K562 (cell line): Measurements from ENCODE around the gene GDF11. TPM values are rescaled to one million over a fixed set of nuclear protein-coding genes. Genes with fewer than 3 reads are reported as not detected.

Experiments used
- ARHGAP35 ChIP-seq: fragments of 450-650 bp; IDR thresholded peaks from 2 replicates; pipeline ENCODE4 v1.6.1; 2018; ENCODE audit not compliant: partially characterized antibody
- ARID2 ChIP-seq: fragments of 450-650 bp; IDR thresholded peaks from 2 replicates; pipeline ENCODE4 v1.6.1; 2017; ENCODE audit warnings: antibody characterized with exemption, mild to moderate bottlenecking
- CBX3 ChIP-seq, 2 experiments: IDR thresholded peaks; 1 replicate in 1 of 2; 2 replicates in 1 of 2; pipeline ENCODE4 v1.6.1; 2012; ENCODE audit warnings: inconsistent platforms in 2 of 2, low read length in 2 of 2, borderline replicate concordance in 1 of 2, control low read depth in 1 of 2
- EP300 ChIP-seq: IDR thresholded peaks from 2 replicates; pipeline ENCODE4 v1.6.1; 2012; ENCODE audit warnings: low read length, improper control_type of control experiment
- ETV5 ChIP-seq: sonication (generic); formaldehyde crosslinking; IDR thresholded peaks from 2 replicates; pipeline ENCODE4 v1.4.0; 2020; ENCODE audit warnings: low read depth, mild to moderate bottlenecking, missing genetic modification reagents
- GABPA ChIP-seq: fragments of 200-800 bp; sonication (Bioruptor generic); conservative IDR thresholded peaks from 2 replicates; pipeline ENCODE4 v1.6.1; 2016; ENCODE audit warnings: low read depth, missing genetic modification characterization, missing compliant biosample characterization
- GATA2 ChIP-seq: sonication (generic); formaldehyde crosslinking; IDR thresholded peaks from 2 replicates; pipeline ENCODE4 v1.4.0; 2020; ENCODE audit warnings: mild to moderate bottlenecking, missing genetic modification reagents
- HDAC8 ChIP-seq: fragments of 450-650 bp; IDR thresholded peaks from 2 replicates; pipeline ENCODE4 v1.6.1; 2016; ENCODE audit warnings: mild to moderate bottlenecking, missing genetic modification characterization, moderate library complexity, missing compliant biosample characterization
- HDGF ChIP-seq: fragments of 450-650 bp; IDR thresholded peaks from 2 replicates; pipeline ENCODE4 v1.6.1; 2016
- NBN ChIP-seq: fragments of 450-650 bp; IDR thresholded peaks from 2 replicates; pipeline ENCODE4 v1.6.1; 2016; ENCODE audit warnings: low read depth, mild to moderate bottlenecking
- NCOR1 ChIP-seq: fragments of 450-650 bp; IDR thresholded peaks from 2 replicates; pipeline ENCODE4 v1.6.1; 2016; ENCODE audit warnings: mild to moderate bottlenecking, moderate library complexity
- NR2F6 ChIP-seq: fragments of 450-650 bp; formaldehyde crosslinking; IDR thresholded peaks from 2 replicates; pipeline ENCODE4 v1.4.0; 2020; ENCODE audit warnings: mild to moderate bottlenecking
- POLR2AphosphoS5 ChIP-seq: IDR thresholded peaks from 2 replicates; pipeline ENCODE4 v1.6.1; 2011; ENCODE audit warnings: mild to moderate bottlenecking, low read depth, low read length, moderate library complexity; ENCODE audit not compliant: control insufficient read depth, insufficient read depth
- PYGO2 ChIP-seq: fragments of 450-650 bp; IDR thresholded peaks from 2 replicates; pipeline ENCODE4 v1.6.1; 2016; ENCODE audit warnings: mild to moderate bottlenecking, missing genetic modification characterization, moderate library complexity, missing compliant biosample characterization
- YBX1 ChIP-seq: fragments of 450-650 bp; IDR thresholded peaks from 2 replicates; pipeline ENCODE4 v1.7.1; 2016; ENCODE audit warnings: mild to moderate bottlenecking
- ZNF436 ChIP-seq: fragments of 250-450, 450-650 bp; sonication (Bioruptor Pico); formaldehyde crosslinking; IDR thresholded peaks from 2 replicates; pipeline ENCODE4 v1.7.0; 2020; ENCODE audit warnings: mild to moderate bottlenecking
- ZNF699 ChIP-seq: fragments of 250-450 bp; sonication (Bioruptor Pico); IDR thresholded peaks from 2 replicates; pipeline ENCODE4 v1.8.0; 2021; ENCODE audit warnings: mild to moderate bottlenecking, moderate library complexity; ENCODE audit not compliant: insufficient replicate concordance
- polyA plus RNA-seq, 8 experiments: library from polyadenylated mRNA; depleted of rRNA in 4 of 8; stranded (reverse) in 5 of 8; unstranded in 3 of 8; fragments of >200 nt; fragmentation: Nextera tagmentation in 2 of 8; fragmentation: Illumina TruSeq in 1 of 8; extraction: Ambion mirVana in 2 of 8; extraction: Trizol in 1 of 8; gene quantifications; 2 replicates each; pipeline versions ENCODE4 v1.2.1 to v1.2.3, GENCODE V29; 2011 to 2014; ENCODE audit warnings: inconsistent platforms in 1 of 8, missing spikeins in 1 of 8
- total RNA-seq, 7 experiments: library from RNA; depleted of rRNA in 6 of 7; stranded (reverse); fragments of >200 nt in 6 of 7; fragmentation: Illumina TruSeq in 2 of 7; extraction: Trizol in 2 of 7; gene quantifications; 2 replicates each; pipeline versions ENCODE4 v1.2.1 to v1.2.3, GENCODE V29; 2011 to 2021; ENCODE audit warnings: low replicate concordance in 1 of 7
- TF ChIP-seq, protein P1 (sequence below): fragments of 450-650 bp; IDR thresholded peaks from 2 replicates; pipeline ENCODE4 v1.7.0; 2016; ENCODE audit warnings: borderline replicate concordance
- TF ChIP-seq, protein P2 (sequence below): fragments of 450-650 bp; IDR thresholded peaks from 2 replicates; pipeline ENCODE4 v1.6.1; 2017; ENCODE audit warnings: mild to moderate bottlenecking, moderate library complexity
- TF ChIP-seq, protein P3 (sequence below), 2 experiments: fragments of 450-650 bp; conservative IDR thresholded peaks; 2 replicates each; pipeline ENCODE4 v1.6.1; 2017; ENCODE audit warnings: mild to moderate bottlenecking in 2 of 2, moderate library complexity in 2 of 2
- TF ChIP-seq, protein P4 (sequence below): IDR thresholded peaks from 3 replicates; pipeline ENCODE4 v1.6.1; 2011; ENCODE audit warnings: borderline replicate concordance, mild to moderate bottlenecking; ENCODE audit not compliant: insufficient read length, insufficient read depth

GDF11 gene
- total and polyA plus RNA-seq, 9 of the 15 experiments (the other 6 are each of a cell fraction or from before 2014, with no cell fraction given), result 1.4 to 15.7 (median 4.8) TPM

DNA sequence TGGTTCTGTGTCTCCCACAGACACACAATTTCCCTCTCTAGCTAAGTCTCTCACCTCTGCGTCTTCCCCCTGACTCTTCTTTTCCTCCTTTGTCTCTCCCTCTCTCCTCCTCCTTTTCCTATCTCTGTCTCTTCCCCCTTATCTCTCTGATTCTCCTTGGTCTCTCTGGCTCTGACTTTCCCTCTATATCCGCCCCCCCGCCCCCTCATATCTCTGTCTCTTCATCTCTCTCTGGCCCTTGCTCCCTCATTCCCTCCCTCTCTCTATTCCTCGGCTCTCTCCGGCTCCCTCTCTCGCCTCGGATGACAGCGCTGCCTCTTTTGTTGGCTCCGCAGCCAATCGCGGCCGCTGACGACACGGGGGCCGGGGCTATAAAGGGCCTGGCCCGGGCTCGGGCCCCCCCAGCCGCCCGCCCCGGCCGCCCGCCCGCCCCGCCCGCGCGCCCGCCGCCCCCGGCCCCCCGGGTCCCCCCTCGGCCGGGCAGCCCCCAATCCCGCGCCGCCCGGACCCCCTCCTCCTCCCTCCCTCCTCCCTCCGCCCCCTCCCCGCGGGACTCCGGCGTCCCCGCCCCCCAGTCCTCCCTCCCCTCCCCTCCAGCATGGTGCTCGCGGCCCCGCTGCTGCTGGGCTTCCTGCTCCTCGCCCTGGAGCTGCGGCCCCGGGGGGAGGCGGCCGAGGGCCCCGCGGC is at the start of gene GDF11 (continued):
- TF ChIP-seq, protein P1, sequence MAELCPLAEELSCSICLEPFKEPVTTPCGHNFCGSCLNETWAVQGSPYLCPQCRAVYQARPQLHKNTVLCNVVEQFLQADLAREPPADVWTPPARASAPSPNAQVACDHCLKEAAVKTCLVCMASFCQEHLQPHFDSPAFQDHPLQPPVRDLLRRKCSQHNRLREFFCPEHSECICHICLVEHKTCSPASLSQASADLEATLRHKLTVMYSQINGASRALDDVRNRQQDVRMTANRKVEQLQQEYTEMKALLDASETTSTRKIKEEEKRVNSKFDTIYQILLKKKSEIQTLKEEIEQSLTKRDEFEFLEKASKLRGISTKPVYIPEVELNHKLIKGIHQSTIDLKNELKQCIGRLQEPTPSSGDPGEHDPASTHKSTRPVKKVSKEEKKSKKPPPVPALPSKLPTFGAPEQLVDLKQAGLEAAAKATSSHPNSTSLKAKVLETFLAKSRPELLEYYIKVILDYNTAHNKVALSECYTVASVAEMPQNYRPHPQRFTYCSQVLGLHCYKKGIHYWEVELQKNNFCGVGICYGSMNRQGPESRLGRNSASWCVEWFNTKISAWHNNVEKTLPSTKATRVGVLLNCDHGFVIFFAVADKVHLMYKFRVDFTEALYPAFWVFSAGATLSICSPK, result peak; percentile 98; the same call in 1 of the 2 replicates
- TF ChIP-seq CBX3 (IDR thresholded peaks at IDR 0.05; ENCODE audit: borderline replicate concordance in 1 of 2, low read length in 2 of 2), result 0 out of 3 replicates have a peak, but pooled peaks of 1 of the 2 experiments have one; percentile 22
- no peak for TF ChIP-seq ARHGAP35
- TF ChIP-seq NCOR1, result peak; percentile 45; the same call in 1 of the 2 replicates
- TF ChIP-seq YBX1, result no peak
- 0 out of 2 replicates have a peak, but pooled peaks have one; percentile 40 for TF ChIP-seq POLR2AphosphoS5
- TF ChIP-seq, protein P2, sequence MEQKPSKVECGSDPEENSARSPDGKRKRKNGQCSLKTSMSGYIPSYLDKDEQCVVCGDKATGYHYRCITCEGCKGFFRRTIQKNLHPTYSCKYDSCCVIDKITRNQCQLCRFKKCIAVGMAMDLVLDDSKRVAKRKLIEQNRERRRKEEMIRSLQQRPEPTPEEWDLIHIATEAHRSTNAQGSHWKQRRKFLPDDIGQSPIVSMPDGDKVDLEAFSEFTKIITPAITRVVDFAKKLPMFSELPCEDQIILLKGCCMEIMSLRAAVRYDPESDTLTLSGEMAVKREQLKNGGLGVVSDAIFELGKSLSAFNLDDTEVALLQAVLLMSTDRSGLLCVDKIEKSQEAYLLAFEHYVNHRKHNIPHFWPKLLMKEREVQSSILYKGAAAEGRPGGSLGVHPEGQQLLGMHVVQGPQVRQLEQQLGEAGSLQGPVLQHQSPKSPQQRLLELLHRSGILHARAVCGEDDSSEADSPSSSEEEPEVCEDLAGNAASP, result no peak
- TF ChIP-seq HDAC8, result no peak
- TF ChIP-seq, protein P3, sequence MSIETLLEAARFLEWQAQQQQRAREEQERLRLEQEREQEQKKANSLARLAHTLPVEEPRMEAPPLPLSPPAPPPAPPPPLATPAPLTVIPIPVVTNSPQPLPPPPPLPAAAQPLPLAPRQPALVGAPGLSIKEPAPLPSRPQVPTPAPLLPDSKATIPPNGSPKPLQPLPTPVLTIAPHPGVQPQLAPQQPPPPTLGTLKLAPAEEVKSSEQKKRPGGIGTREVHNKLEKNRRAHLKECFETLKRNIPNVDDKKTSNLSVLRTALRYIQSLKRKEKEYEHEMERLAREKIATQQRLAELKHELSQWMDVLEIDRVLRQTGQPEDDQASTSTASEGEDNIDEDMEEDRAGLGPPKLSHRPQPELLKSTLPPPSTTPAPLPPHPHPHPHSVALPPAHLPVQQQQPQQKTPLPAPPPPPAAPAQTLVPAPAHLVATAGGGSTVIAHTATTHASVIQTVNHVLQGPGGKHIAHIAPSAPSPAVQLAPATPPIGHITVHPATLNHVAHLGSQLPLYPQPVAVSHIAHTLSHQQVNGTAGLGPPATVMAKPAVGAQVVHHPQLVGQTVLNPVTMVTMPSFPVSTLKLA (conservative IDR thresholded peaks at IDR 0.05), result peak in 1 of 2 experiments; percentile 37; a peak in 2 of 4 replicates
- no peak for TF ChIP-seq GABPA
- peak; percentile 59 for TF ChIP-seq GATA2 (CRISPR knock-in tag)
- TF ChIP-seq EP300, result peak; percentile 32; the same call in 1 of the 2 replicates
- peak; percentile 97 for TF ChIP-seq NBN
- TF ChIP-seq, protein P4, sequence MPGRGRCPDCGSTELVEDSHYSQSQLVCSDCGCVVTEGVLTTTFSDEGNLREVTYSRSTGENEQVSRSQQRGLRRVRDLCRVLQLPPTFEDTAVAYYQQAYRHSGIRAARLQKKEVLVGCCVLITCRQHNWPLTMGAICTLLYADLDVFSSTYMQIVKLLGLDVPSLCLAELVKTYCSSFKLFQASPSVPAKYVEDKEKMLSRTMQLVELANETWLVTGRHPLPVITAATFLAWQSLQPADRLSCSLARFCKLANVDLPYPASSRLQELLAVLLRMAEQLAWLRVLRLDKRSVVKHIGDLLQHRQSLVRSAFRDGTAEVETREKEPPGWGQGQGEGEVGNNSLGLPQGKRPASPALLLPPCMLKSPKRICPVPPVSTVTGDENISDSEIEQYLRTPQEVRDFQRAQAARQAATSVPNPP, result no peak
- peak; percentile 90 for TF ChIP-seq HDGF
- no peak for TF ChIP-seq PYGO2 (tag)
- TF ChIP-seq ZNF436 (CRISPR knock-in tag), result no peak
- no peak for TF ChIP-seq ETV5 (CRISPR knock-in tag)
- TF ChIP-seq ZNF699, result no peak
- TF ChIP-seq ARID2, result peak; percentile 77
- TF ChIP-seq NR2F6, result no peak
